LoVo (cell line): Measurements from ENCODE around the gene FOXN4.

Source experiments
- DNase-seq: peaks from one replicate; pipeline ENCODE4 v3.0.0-alpha.2; 2016; ENCODE audit warnings: low spot score

FOXN4 gene

DNA sequence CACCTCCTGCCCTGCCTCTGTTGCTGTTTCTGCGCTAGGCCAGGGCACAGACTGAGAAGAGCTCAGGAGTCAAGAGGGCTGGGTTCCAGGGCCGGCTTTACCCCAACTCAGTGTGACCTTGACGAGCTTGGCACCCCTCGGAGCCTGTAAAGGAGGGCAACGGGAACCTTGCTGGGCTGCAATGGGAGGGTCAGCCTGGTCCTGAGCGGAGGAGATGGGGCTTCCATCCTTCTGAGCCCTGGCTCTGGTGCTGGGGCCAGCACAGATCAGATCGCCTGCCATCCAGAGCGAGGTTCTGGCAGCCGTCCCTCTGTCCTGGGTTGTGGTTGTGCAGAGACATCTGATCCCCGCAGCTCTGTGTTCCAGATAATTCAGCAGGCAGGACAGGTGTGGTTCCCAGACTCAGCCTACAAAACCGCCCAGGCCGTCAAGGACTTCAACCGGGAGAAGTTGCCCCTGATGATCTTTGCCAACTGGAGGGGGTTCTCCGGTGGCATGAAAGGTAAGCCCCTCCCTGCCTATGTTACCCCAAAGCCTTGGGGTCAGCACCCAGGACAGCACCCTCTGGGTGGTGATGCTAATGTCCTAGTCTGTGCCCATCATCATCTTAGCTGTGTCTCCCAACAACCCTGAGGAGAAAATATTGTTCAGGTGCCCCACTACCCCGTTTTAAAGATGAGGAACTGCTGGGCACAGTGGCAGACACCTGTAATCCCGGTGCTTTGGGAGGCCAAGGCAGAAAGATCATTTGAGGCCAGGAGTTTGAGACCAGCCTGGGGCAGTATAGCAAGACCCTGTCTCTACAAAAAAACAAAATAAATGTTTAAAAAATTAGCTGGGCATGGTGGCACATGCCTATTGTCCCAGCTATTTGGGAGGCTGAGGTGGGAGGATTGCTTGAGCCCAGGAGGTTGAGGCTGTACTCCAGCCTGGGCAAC is 50.2 kb downstream of the FOXN4 start:
- no peak for DNase-seq

DNA sequence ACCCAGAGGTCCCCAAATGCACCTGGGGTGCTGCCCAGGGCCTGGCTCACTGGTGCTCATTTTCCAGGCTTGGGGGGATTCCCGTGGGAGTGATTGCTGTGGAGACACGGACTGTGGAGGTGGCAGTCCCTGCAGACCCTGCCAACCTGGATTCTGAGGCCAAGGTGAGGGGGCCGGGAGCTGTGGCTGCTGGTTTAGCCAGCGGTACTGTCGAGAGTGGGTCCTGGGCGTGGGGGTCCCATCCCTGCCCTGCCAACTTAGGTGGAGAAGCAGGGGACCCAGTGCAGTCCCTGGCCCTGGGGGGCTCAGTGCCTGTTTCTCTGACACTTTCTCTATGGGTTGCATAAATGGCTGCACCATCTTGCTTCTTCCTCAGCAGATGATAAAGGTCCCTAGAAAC is 50.9 kb downstream of the FOXN4 start:
- no peak for DNase-seq

DNA sequence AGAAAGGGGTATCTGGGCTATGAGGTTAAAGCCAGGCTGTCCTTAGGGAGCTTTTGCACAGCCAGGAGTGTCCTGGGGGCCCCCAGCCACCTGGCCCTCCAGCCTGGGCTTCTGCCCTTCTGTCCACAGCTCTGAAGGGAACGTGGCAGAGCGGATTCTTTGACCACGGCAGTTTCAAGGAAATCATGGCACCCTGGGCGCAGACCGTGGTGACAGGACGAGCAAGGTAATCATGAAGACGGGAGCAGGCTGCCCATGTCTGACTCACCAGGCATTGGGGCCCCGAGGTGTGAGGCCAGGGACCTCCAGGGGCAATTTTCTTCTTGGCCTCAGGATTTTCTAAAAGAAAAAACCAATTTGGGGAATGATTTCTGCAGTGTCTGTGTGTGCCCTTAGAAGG is 53.1 kb downstream of the FOXN4 start:
- no peak for DNase-seq

DNA sequence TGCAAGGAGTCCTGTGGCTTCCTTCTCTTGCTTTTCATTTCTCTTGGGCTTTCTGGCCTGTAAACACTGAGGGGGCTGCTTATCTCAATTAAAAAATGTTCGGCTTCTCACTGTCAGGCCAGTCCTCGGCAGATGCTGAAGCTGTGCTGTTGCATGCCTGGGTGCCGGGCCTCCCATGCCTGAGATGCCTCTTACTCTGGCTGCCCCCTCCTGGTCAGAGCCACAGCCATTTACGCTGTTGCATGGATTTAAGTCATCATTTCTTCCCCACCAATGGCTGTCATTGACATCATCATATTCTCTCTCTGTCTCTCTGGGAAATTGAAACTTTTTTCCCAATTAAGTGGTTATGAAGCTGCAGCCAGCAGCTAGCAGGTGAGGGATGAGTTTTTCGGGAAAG is 53.7 kb downstream of the FOXN4 start:
- DNase-seq = no peak

DNA sequence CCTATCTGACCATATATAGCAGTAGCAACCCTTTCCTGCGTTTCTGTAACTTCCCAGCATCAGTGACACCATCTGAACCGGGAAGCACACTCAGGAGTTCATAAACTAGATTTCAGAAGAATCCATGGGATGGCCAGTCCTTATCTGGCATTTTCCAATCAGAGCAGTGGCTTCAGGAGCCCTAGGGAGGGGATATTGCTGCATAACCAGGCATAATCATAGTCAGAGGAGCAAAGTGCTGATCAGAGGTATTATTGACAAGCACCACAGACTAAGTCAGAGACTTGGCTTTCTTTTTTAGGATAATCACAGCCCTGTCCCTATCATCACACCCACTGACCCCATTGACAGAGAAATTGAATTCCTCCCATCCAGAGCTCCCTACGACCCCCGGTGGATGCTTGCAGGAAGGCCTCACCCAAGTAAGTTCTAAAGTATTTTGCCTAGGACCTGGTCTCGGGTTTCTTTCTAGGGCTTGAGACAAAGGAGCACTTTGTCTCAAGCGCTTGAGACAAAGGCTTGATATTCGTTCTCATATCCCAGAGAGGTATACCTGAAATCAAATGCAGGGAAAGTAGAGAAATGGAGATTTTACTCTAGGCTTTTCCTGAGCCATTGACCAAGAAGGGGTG is 55.1 kb downstream of the FOXN4 start:
- DNase-seq = no peak

DNA sequence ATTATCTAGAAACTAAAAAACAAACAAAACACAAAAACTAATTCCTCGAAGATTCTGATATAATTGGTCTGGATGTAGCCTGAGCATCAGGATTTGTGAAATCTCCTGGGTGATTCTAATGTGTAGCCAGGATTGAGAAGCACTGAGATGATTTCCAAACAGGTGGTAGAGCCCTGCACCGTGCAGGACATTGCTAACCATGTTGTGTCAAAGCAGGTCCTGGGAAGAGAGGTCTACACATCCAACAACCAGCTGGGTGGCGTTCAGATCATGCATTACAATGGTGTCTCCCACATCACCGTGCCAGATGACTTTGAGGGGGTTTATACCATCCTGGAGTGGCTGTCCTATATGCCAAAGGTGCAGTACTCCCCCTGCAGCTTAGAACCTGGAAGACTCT is 56.3 kb downstream of the FOXN4 start:
- DNase-seq = no peak

DNA sequence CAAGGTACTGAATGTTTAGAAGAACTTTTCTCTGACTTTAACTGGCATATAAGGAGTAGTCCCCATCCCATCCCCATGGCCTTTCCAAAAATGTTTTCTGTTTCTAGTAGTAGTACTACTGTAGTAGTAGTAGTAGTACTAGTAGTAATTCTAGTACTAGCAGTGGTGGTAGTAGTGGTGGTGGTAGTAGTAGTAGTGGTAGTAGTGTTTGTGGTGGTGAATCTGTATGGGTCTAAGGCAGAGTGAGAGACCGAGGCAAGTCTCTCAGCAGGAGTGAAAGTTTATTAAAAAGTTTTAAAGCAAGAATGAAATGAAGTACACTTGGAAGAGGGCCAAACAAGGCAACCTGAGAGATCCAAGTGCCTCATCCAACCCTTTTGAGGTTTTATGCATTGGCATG is 58.6 kb downstream of the FOXN4 start:
- no peak for DNase-seq

DNA sequence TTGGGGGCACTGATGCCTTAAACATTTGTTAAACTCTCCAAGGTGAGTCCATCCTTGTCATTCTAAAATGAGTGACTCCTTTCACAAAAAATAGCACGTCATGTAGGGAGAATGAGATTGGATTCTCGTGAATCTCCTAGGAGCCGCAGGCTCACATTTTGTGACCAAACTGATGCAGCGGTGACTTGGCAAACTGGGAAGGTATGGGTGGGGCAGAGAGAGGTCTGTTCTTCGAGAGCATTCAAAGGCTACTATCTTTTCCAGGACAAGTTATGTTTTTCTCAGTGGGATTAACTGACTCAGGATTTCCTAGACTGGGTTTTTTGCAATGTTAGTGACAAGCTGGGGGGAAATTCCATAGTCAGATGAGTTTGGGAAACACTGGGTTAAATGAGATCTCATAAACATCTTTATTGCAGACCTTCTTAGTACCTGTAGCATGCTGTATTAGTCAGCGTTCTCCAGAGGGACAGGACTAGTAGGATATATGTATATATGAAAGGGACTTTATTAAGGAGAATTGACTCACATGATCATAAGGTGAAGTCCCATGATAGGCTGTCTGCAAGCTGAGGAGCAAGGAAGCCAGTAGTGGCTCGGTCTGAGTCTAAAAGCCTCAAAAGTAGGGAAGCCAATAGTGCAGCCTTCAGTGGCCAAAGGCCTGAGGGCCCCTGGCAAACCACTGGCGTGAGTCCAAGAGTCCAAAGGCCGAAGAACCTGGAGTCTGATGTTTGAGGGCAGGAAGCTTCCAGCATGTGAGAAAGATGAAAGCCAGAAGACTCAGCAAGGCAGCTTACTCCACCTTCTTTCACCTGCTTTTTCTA is 61.0 kb downstream of the FOXN4 start:
- DNase-seq = peak; percentile 84

DNA sequence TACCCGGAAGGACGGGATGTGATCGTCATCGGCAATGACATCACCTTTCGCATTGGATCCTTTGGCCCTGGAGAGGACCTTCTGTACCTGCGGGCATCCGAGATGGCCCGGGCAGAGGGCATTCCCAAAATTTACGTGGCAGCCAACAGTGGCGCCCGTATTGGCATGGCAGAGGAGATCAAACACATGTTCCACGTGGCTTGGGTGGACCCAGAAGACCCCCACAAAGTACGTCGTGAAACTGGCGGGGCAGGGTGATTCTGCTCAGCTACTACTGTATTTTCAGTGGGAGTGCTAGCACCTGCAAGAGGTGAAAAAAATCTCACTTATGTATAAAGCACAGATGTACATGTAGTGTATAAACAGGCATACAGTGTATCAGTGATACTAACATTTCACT is 62.9 kb downstream of the FOXN4 start:
- DNase-seq = no peak

DNA sequence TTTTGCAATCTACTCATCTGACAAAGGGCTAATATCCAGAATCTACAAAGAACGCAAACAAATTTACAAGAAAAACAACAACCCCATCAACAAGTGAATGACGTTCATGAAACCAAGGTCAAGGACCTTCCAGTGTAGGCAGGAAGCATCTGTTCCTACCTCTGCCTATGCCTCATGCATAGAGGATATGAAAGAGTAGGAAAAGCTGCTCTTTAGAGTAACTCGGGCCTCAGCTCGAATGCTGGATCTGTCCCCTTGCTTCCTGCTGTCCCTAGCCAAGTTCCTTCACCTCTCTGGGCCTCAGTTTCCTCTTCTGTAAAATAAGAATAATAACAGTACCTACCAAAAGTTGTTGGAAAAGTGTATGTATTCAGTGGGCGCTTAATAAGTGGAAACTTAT is 65.0 kb downstream of the FOXN4 start:
- no peak for DNase-seq

DNA sequence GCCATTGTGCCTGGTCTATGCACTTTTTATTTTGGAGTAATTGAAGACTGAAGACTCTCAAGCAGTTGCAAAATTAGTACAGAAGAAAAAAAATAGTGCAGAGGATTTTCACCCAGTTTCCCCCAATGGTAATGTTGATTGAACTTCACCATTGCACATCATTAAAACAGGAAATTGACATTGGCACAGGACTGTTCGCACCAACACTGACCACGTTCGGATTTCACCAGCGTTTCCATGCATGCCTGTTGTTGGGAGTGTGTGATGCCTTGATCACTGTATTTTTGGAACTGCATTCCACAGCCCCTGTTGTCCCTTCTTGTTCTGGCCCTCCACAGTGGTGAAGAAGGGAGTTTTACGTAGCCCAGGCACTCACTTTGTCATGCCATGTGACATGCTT is 67.1 kb downstream of the FOXN4 start:
- DNase-seq = no peak

DNA sequence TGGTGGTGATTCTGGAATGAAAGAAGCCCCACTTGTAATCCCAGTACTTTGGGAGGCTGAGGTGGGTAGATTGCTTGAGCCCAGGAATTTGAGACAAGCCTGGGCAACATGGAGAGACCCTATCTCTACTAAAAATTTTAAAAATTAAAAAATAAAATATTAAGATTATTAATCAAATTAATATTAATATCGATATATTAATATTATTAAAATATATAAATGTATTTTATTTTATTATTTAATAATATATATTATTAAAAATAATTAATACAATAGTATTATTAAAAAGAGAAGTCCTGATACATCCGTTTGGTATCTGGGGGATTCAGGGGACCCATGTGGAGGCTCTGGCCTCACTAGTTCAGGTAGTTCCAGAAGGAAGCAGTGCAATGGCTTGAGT is 68.7 kb downstream of the FOXN4 start:
- no peak for DNase-seq

DNA sequence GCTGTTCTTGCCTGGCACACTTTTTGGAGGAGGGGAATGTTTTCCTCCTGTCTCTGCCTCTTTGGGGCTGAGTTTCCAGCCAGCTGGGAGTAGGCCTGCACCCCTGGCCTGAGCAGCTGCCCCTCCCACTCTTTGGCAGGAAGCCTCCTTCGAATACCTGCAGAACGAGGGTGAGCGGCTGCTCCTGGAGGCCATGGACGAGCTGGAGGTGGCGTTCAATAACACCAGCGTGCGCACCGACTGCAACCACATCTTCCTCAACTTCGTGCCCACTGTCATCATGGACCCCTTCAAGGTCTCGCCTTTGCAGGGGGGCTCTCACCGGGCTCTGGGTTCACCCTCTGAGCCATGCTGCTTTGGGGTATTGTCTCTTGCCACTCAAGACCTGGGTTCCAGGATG is 69.4 kb downstream of the FOXN4 start:
- DNase-seq = no peak

DNA sequence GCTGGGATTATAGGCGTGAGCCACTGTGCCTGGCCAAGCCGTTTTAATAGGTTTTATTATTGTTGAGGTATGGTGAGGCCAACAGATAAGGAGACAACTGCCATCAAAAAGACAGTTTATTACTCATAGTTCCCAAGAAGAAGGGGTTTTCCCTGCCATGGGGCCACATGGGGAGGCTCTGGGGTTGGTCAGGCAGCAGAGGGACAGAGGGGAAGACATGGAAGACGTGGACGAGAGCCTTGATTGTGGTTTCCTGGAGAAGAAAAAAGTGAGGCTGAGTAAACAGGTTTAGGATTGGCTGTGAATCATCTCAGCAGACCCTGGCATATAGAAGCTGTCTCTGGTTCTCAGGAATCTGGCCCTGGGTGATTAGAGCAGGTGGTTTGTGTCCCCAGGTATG is 69.9 kb downstream of the FOXN4 start:
- no peak for DNase-seq

DNA sequence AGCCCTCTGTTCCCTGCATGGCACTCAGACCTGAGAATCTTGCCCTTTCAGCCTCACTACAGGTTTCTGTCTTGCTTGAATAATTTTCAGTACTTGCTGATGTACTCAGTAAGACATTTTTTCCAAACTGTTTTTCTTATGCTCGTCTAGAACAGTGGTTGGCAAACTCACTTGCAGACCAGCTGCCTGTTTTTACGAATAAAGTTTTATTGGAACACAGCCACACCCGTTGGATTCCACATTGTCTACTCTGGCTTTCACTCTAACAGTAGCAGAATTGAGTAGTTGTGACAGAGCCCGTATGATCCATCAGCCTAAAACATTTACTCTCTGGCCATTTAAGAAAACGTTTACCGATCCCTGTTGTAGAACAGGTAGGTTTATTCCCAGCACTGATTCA is 72.8 kb downstream of the FOXN4 start:
- DNase-seq = no peak

DNA sequence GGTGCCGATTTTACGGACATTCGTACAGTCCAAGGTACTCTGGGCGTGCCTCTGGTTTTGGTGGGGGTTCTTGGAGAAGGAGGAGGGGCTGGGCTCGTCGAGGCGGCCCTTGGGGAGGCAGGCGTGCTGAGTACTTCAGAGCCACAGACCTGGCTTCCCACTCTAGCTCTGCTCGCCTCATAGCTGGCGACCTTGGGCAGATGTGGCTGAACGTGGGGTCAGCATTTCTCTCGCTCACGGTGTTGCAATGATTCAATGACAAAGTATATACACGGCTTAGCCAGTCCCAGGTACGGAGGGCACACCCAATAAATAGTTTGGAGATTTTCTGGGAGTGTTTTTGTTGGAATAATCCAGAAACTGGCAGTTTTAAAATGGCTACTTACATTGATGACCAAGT is 75.1 kb downstream of the FOXN4 start:
- DNase-seq = no peak

DNA sequence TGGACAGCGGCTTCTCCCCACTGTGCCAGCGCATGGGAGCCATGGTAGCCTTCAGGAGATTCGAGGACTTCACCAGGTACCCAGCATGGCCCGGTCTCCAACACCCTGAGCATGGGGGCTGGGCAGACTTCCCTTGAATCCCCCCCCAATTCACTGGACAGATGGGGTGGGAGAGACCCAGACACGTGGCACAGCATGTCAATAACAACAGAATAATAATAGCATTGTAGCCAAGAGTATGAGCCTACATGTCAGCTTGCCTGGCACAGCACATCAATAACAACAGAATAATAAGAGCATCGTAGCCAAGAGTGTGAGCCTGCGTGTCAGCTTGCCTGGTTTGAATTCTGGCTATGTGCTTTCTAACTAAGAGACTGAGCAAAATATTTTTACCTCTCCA is 76.4 kb downstream of the FOXN4 start:
- DNase-seq = no peak

DNA sequence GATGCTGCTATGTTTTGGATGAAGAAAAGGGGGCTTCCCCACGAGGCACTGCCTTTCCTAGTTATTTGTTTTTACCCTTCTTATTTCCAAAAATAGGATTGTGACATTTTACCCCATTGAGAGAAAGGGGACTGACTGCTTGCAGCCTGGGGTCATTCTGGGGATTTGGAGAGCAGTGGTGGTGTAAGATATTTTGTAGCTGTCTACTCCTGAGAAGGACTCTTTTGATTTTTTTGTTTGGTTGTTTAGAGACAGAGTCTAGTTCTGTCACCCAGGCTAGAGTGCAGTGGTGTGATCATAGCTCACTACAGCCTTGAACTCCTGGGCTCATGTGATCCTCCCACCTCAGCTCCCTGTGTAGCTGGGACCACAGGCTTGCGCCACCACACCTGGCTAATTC is 78.9 kb downstream of the FOXN4 start:
- no peak for DNase-seq

DNA sequence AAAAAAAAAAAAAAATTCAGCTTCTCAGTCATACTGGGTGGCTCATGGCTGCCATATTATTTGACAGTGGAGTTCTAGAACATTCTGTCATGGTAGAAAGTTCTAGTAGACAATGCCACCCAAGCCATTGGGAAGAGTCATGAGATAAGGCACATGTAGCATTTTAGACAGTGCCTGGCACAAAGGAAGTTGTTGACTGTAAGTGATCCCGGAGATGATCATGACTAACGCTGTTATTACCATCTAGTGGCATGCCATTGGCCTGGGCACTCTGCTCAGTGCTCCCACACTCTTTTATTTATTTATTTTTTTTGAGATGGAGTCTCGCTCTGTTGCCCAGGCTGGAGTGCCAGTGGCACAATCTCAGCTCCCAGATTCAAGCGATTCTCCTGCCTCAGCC is 80.4 kb downstream of the FOXN4 start:
- DNase-seq = no peak
